ENCODE results near the gene PTX4. TPM values are rescaled to one million over a fixed set of nuclear protein-coding genes. Genes with fewer than 3 reads are reported as not detected.

PTX4 gene
- total RNA-seq, result under 0.01 TPM in 1 of 2 replicates, not detected in the other

GRCh38 chr16:1488619-1489018 lies at the start of gene PTX4:
PTX4 (minus strand) TSS chr16:1488944; CDS start chr16:1488909, 35 bp downstream.
- TF ChIP-seq CTCF (IDR thresholded peaks at IDR 0.05; ENCODE audit: insufficient read depth, low read length, severe bottlenecking), result no peak
- FAIRE-seq (no peak), DNase-seq (ENCODE audit: low read depth) (no peak)
- H3K27me3 ChIP-seq (ENCODE audit: control insufficient read depth, insufficient read depth, low read length), result no peaks in the 10 kb centered on the region
- no peaks in the 10 kb centered on the region for H3K36me3 ChIP-seq (ENCODE audit: control insufficient read depth, insufficient read depth, low read length)
- no peak within 1 kb of the TSS for H3K4me3 ChIP-seq (ENCODE audit: low read depth, low read length)

GRCh38 chr16:1537763-1538289 lies 49.1 kb upstream of the PTX4 start:
- Histone ChIP-seq H3K36me3 (ENCODE audit: control insufficient read depth, insufficient read depth, low read length) (no peaks in the 10 kb centered on the region), H3K4me3 (ENCODE audit: low read depth, low read length) (no peak overlapping the region), H3K27me3 (ENCODE audit: control insufficient read depth, insufficient read depth, low read length) (no peaks in the 10 kb centered on the region)
- DNase-seq (ENCODE audit: low read depth) (no peak), FAIRE-seq (no peak)
- no peak for TF ChIP-seq CTCF (IDR thresholded peaks at IDR 0.05; ENCODE audit: insufficient read depth, low read length, severe bottlenecking)

- Histone ChIP-seq H3K36me3 (ENCODE audit: control insufficient read depth, insufficient read depth, low read length) (no peaks in the 10 kb centered on the region), H3K27me3 (ENCODE audit: control insufficient read depth, insufficient read depth, low read length) (no peaks in the 10 kb centered on the region), H3K4me3 (ENCODE audit: low read depth, low read length) (no peak overlapping the region)
- DNase-seq (ENCODE audit: low read depth) (no peak), FAIRE-seq (no peak)
- no peak for TF ChIP-seq CTCF (IDR thresholded peaks at IDR 0.05; ENCODE audit: insufficient read depth, low read length, severe bottlenecking)
These were observed 48.4 kb upstream of the PTX4 start for GRCh38 chr16:1537138-1537577.

- no peak for FAIRE-seq
- TF ChIP-seq CTCF (IDR thresholded peaks at IDR 0.05; ENCODE audit: insufficient read depth, low read length, severe bottlenecking), result no peak
These were observed 47.9 kb upstream of the PTX4 start for GRCh38 chr16:1536601-1537000.

GRCh38 chr16:1535391-1536291 lies 46.9 kb upstream of the PTX4 start:
- no peaks in the 10 kb centered on the region for H3K27me3 ChIP-seq (ENCODE audit: control insufficient read depth, insufficient read depth, low read length)
- TF ChIP-seq CTCF (IDR thresholded peaks at IDR 0.05; ENCODE audit: insufficient read depth, low read length, severe bottlenecking), result no peak
- H3K36me3 ChIP-seq (ENCODE audit: control insufficient read depth, insufficient read depth, low read length), result no peaks in the 10 kb centered on the region
- no peak overlapping the region for H3K4me3 ChIP-seq (ENCODE audit: low read depth, low read length)
- FAIRE-seq, result peak; percentile 64
- no peak for DNase-seq (ENCODE audit: low read depth)

More at GRCh38 chr16:1536601-1537000, 47.9 kb upstream of the PTX4 start:
- DNase-seq (ENCODE audit: low read depth), result no peak
- H3K4me3 ChIP-seq (ENCODE audit: low read depth, low read length), result no peak overlapping the region
- H3K27me3 ChIP-seq (ENCODE audit: control insufficient read depth, insufficient read depth, low read length), result no peaks in the 10 kb centered on the region
- H3K36me3 ChIP-seq (ENCODE audit: control insufficient read depth, insufficient read depth, low read length), result no peaks in the 10 kb centered on the region
